Testis (tissue), 3 donors: ENCODE results near the gene OPRL1. TPM values are rescaled to one million over a fixed set of nuclear protein-coding genes. Genes with fewer than 3 reads are reported as not detected.

Experiments used
- DNase-seq: peaks from one replicate; pipeline ENCODE4 v3.0.0-alpha.2; 2019
- H3K27ac ChIP-seq, 2 donors: fragments of 200-600 bp; sonication (generic); one replicate each; pipeline ENCODE4 v1.5.1; 2019
- H3K27me3 ChIP-seq: fragments of 200-600 bp; sonication (generic); one replicate; pipeline ENCODE4 v1.5.1; 2019
- H3K36me3 ChIP-seq: fragments of 200-600 bp; sonication (generic); one replicate; pipeline ENCODE4 v1.5.1; 2017; ENCODE audit warnings: low read depth; ENCODE audit errors: missing control alignments
- H3K4me1 ChIP-seq: fragments of 200-600 bp; sonication (generic); one replicate; pipeline ENCODE4 v1.5.1; 2019
- H3K4me3 ChIP-seq, 2 donors: fragments of 200-600 bp; sonication (generic); one replicate each; pipeline ENCODE4 v1.5.1; 2017 to 2019
- H3K9me3 ChIP-seq: fragments of 200-600 bp; sonication (generic); one replicate; pipeline ENCODE4 v1.5.1; 2017
- CTCF ChIP-seq, 3 experiments: fragments of 450-650 bp in 2 of 3; fragments of 200-600 bp in 1 of 3; sonication (generic) in 1 of 3; IDR thresholded peaks; one replicate each; pipeline ENCODE4 v1.5.1; 2016 to 2019; ENCODE audit warnings: antibody characterized with exemption in 3 of 3, mild to moderate bottlenecking in 2 of 3, moderate library complexity in 1 of 3
- POLR2A ChIP-seq: fragments of 450-650 bp; IDR thresholded peaks from one replicate; pipeline ENCODE4 v1.6.1; 2017; ENCODE audit warnings: antibody characterized with exemption, mild to moderate bottlenecking, moderate library complexity
- WGBS, 2 donors: methylation state at CpG; one replicate each; pipeline ENCODE4 v1.1.5; 2018; 5-methylcytosine and 5-hydroxymethylcytosine counted together
- intact Hi-C: fragments of 100-400 bp; cut with DNase I; formaldehyde crosslinking; loops from one replicate; pipeline ENCODE4 v1.15.1; 2023; ENCODE audit warnings: low total_unique reads
- polyA plus RNA-seq: library from polyadenylated mRNA; stranded (reverse); fragments of 350-450 nt; fragmentation: Illumina TruSeq; extraction: RNeasy Lipid Tissue Mini Kit (QIAGEN cat#74804); gene quantifications from one replicate; pipeline ENCODE4 v1.2.3, GENCODE V29; 2014; ENCODE audit warnings: low read depth, low replicate concordance; ENCODE audit not compliant: insufficient read depth
- total RNA-seq, 2 donors: library from RNA; depleted of rRNA; stranded (reverse); fragments of >200 nt; gene quantifications; one replicate each; pipeline ENCODE4 v1.2.3, GENCODE V29; 2016

OPRL1 gene
- total and polyA plus RNA-seq, 3 donors from 2014 or later: 6.0 to 9.4 (median 7.7) TPM

GRCh38 chr20:64033981-64034493, 45.8 kb upstream of the OPRL1 start:
- Histone ChIP-seq H3K36me3 (no peaks in the 10 kb centered on the region), H3K4me1 (peaks cover 12% of the 10 kb centered on the region), H3K9me3 (no peaks in the 10 kb centered on the region), H3K27me3 (no peaks in the 10 kb centered on the region), H3K4me3 (no peak overlapping the region), H3K27ac (no peak overlapping the region)
- intact Hi-C loops: no loop called here
- DNase-seq: peak; percentile 56
- 73 to 74% methylated on average over 3 to 11 of the region's 11 CpGs for WGBS, 2 donors
- TF ChIP-seq POLR2A: no peak
- TF ChIP-seq CTCF (IDR thresholded peaks at IDR 0.05): no peak

DNA sequence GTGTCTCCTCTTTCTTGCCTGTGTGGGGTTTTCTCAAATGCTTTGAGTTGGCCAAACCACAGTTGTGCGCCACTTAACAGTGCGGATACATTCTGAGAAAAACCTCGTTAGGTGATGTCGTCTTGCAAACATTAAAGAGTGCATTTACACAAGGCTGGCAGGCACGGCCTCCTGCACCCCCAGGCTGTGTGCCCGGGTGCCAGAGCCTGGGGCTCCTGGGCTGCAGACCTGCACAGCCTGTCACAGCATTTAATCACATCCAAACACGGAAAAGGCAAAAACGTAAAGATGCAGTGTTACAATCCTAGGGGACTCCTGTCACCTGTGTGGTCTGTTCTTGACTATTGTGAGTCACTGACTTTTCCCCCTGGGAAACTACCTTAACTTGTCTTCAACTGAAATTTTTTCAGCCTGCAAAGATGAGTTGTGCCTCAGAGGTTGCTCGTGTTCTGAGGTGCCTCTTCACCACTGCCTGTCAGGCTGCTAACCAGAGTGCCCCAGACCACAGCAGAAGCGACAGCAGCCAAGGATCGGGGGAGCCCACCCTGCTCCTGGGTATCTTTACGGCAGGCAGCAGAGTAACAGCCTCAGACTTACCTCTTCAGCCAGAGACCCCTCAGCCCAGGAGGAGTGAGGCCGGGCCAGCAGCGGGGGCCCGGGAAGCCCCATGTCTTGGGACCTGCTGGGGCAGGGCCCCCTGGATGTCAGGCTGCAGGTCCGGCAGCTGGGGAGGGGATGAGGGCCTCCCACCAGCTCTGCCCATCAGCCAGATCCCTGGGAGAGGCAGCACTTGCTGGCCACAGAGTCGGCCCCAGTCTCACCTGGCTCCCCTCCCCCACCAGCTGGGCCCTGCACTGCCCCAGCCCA, 44.6 kb upstream of the OPRL1 start:
- intact Hi-C loops: no loop called here
- TF ChIP-seq CTCF (IDR thresholded peaks at IDR 0.05) (no peak), POLR2A (no peak)
- no peaks in the 10 kb centered on the region for H3K27me3 ChIP-seq
- 85 to 91% methylated on average over 12 to 17 of the region's 17 CpGs for WGBS, 2 donors
- H3K36me3 ChIP-seq: no peaks in the 10 kb centered on the region
- no peaks in the 10 kb centered on the region for H3K9me3 ChIP-seq
- DNase-seq: no peak
- no peak overlapping the region for H3K4me3 ChIP-seq
- no peak overlapping the region for H3K27ac ChIP-seq
- H3K4me1 ChIP-seq: peaks cover 16% of the 10 kb centered on the region

DNA sequence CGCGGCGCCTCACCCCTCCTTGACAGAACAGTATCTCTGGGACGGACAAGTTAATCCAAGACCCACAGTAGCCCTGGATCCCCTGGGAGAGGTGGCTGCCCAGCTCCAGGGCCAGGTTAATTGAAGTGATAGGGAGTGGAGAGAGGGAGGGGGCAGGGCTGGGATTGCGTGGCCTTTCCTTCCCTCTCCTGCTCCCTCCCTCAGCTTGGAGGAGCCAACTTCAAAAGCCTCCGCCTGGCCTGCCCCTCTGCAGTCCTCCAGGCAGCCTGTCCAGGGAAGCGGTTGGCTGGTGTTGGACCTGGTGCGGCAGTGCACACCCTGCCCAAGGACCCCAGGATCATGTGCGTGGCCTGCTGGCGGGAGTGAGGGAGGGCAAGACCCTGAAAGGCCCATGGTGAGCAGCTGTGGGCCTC, 43.9 kb upstream of the OPRL1 start, which contains the start of gene C20orf204:
Gene C20orf204 (plus strand): TSS at position 250 of the 413 bp plus-strand sequence. CDS start 142 bp downstream, at position 392.
- Histone ChIP-seq H3K27me3 (no peaks in the 10 kb centered on the region), H3K4me1 (peaks cover 16% of the 10 kb centered on the region), H3K9me3 (no peaks in the 10 kb centered on the region), H3K4me3 (no peak within 1 kb of the TSS), H3K36me3 (no peaks in the 10 kb centered on the region), H3K27ac (no peak within 1 kb of the TSS)
- no peak for DNase-seq
- TF ChIP-seq POLR2A (no peak), CTCF (IDR thresholded peaks at IDR 0.05) (no peak)
- 78 to 88% methylated on average over 3 to 10 of the region's 10 CpGs for WGBS, 2 donors
- intact Hi-C loops: no loop called here

DNA sequence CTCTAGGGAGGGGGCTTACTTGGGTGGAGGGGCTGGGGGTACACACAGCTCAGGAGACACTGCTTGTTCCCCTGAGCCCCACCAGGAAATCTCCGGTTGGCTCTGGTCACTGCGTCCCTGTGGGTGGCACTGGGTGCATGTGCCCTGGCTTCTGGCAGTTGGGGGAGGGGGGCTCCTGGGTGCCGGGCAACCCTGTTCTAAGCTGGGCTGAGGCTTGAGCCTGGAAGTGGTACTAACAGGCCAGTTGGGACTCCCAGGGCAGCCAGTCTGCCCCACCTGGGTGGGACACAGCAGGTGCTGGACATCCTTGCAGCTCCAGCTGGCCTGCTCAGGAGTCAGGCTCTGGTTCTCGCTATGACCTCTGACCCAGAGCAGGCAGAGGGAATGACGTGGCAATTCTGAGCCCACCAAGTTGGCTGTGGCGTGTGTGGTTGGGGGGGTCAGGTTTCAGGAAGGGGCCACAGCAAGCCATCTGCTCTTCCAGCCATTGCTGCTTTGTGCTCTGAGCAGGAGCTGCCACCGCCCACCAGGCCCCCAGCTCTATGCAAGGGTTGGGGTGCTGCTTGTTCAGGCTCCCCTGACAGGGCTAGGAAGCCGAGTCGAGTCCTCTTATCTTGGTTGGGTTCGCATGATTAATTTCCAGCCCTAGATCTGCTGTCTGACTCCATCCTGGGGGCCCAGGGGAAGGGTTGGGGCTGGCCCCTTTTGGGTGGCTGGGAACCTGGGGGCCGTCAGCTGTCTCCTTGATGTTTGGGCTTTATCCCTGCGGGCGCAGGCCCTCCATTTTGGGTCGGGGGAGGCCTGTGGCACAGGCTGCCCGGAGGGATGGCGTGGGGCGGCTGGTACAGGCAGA, 43.3 kb upstream of the OPRL1 start:
- TF ChIP-seq POLR2A (no peak), CTCF (IDR thresholded peaks at IDR 0.05) (no peak)
- Histone ChIP-seq H3K27me3 (no peaks in the 10 kb centered on the region), H3K9me3 (no peaks in the 10 kb centered on the region), H3K27ac (no peak overlapping the region), H3K36me3 (no peaks in the 10 kb centered on the region), H3K4me1 (peaks cover 17% of the 10 kb centered on the region), H3K4me3 (no peak overlapping the region)
- no peak for DNase-seq
- WGBS, 2 donors: 77 to 83% methylated on average over 1 to 17 of the region's 17 CpGs
- intact Hi-C loops: no loop called here
